Measurements from ENCODE around the gene SMG6. TPM values are rescaled to one million over a fixed set of nuclear protein-coding genes. Genes with fewer than 3 reads are reported as not detected.
A peak's percentile ranks its signal among the peaks of the same experiment; 100 is the strongest.

Gene SMG6
- total RNA-seq, 1 donor from 2014 or later, result 38.1 TPM

- Mint-ChIP-seq H3K36me3 (ENCODE audit: low read depth, unreplicated experiment) (peaks cover 6% of the 10 kb centered on the region), H3K4me3 (ENCODE audit: unreplicated experiment) (no peak overlapping the region), H3K27me3 (ENCODE audit: unreplicated experiment) (peaks cover 1% of the 10 kb centered on the region), H3K4me1 (ENCODE audit: unreplicated experiment) (peaks cover 23% of the 10 kb centered on the region), H3K9me3 (ENCODE audit: unreplicated experiment) (no peaks in the 10 kb centered on the region), H3K27ac (ENCODE audit: unreplicated experiment) (no peak overlapping the region)
- DNase-seq (ENCODE audit: low spot score), result peak; percentile 18
- TF ChIP-seq CTCF (IDR thresholded peaks at IDR 0.05; ENCODE audit: unreplicated experiment), result no peak
Observed at GRCh38 chr17:2215616-2216364, 87.8 kb downstream of the SMG6 start.

GRCh38 chr17:2214929-2215615 lies 88.5 kb downstream of the SMG6 start:
- Mint-ChIP-seq H3K27me3 (ENCODE audit: unreplicated experiment) (peaks cover 3% of the 10 kb centered on the region), H3K9me3 (ENCODE audit: unreplicated experiment) (no peaks in the 10 kb centered on the region), H3K27ac (ENCODE audit: unreplicated experiment) (no peak overlapping the region), H3K4me3 (ENCODE audit: unreplicated experiment) (no peak overlapping the region), H3K36me3 (ENCODE audit: low read depth, unreplicated experiment) (peaks cover 4% of the 10 kb centered on the region), H3K4me1 (ENCODE audit: unreplicated experiment) (peaks cover 26% of the 10 kb centered on the region)
- TF ChIP-seq CTCF (IDR thresholded peaks at IDR 0.05; ENCODE audit: unreplicated experiment), result no peak
- no peak for DNase-seq (ENCODE audit: low spot score)

GRCh38 chr17:2214047-2214928 lies 89.3 kb downstream of the SMG6 start:
- Mint-ChIP-seq H3K36me3 (ENCODE audit: low read depth, unreplicated experiment) (peaks cover 4% of the 10 kb centered on the region), H3K27me3 (ENCODE audit: unreplicated experiment) (peaks cover 3% of the 10 kb centered on the region), H3K27ac (ENCODE audit: unreplicated experiment) (peak overlapping the region; percentile 42), H3K9me3 (ENCODE audit: unreplicated experiment) (no peaks in the 10 kb centered on the region), H3K4me3 (ENCODE audit: unreplicated experiment) (no peak overlapping the region), H3K4me1 (ENCODE audit: unreplicated experiment) (peaks cover 26% of the 10 kb centered on the region)
- no peak for TF ChIP-seq CTCF (IDR thresholded peaks at IDR 0.05; ENCODE audit: unreplicated experiment)
- DNase-seq (ENCODE audit: low spot score), result no peak

- DNase-seq (ENCODE audit: low spot score), result no peak
- peaks cover 26% of the 10 kb centered on the region for H3K4me1 Mint-ChIP-seq (ENCODE audit: unreplicated experiment)
- H3K36me3 Mint-ChIP-seq (ENCODE audit: low read depth, unreplicated experiment), result peaks cover 4% of the 10 kb centered on the region
- H3K27me3 Mint-ChIP-seq (ENCODE audit: unreplicated experiment), result peaks cover 3% of the 10 kb centered on the region
- H3K9me3 Mint-ChIP-seq (ENCODE audit: unreplicated experiment), result no peaks in the 10 kb centered on the region
- no peak for TF ChIP-seq CTCF (IDR thresholded peaks at IDR 0.05; ENCODE audit: unreplicated experiment)
- H3K4me3 Mint-ChIP-seq (ENCODE audit: unreplicated experiment), result no peak overlapping the region
- H3K27ac Mint-ChIP-seq (ENCODE audit: unreplicated experiment), result no peak overlapping the region
Observed at GRCh38 chr17:2213291-2213960, 90.2 kb downstream of the SMG6 start.

Data from endothelial cell (in vitro differentiated cells).